HK-2 (cell line): Measurements from ENCODE around the gene POLR2H.
A peak's percentile ranks its signal among the peaks of the same experiment; 100 is the strongest.

ENCODE experiments used
- DNase-seq: peaks from one replicate; pipeline ENCODE4 v3.0.0-alpha.2; 2018; ENCODE audit not compliant: unreplicated experiment

Gene POLR2H

GRCh38 chr3:184361532-184361931 is at the start of gene POLR2H, which contains the start of gene CLCN2:
Gene POLR2H, plus strand, starts transcription at chr3:184361710. Its CDS starts 1,783 bp downstream, at chr3:184363493.
Gene CLCN2, minus strand, starts transcription at chr3:184361605. Its CDS starts 126 bp downstream, at chr3:184361479.
- peak; percentile 76 for DNase-seq

- peak; percentile 96 for DNase-seq
Measured at GRCh38 chr3:184314363-184314699, 47.2 kb upstream of the POLR2H start, which contains the start of gene EIF4G1. Gene EIF4G1, plus strand, starts transcription at chr3:184314606. Its CDS starts 1,191 bp downstream, at chr3:184315797.

GRCh38 chr3:184314700-184315542 is 46.6 kb upstream of the POLR2H start:
- DNase-seq = peak; percentile 68

- no peak for DNase-seq
Measured at GRCh38 chr3:184315543-184315867, 46.0 kb upstream of the POLR2H start.

GRCh38 chr3:184315871-184316661 is 45.4 kb upstream of the POLR2H start:
- DNase-seq = no peak

GRCh38 chr3:184316792-184317191 is 44.7 kb upstream of the POLR2H start:
- no peak for DNase-seq

- no peak for DNase-seq
Measured at GRCh38 chr3:184317201-184317600, 44.3 kb upstream of the POLR2H start.

GRCh38 chr3:184320104-184320445 is 41.4 kb upstream of the POLR2H start:
- DNase-seq = peak; percentile 95

- no peak for DNase-seq
Measured at GRCh38 chr3:184321666-184322065, 39.8 kb upstream of the POLR2H start.

GRCh38 chr3:184322731-184323487 is 38.6 kb upstream of the POLR2H start:
- DNase-seq = no peak

- no peak for DNase-seq
Measured at GRCh38 chr3:184323696-184324095, 37.8 kb upstream of the POLR2H start.

GRCh38 chr3:184325269-184325668 is 36.2 kb upstream of the POLR2H start:
- DNase-seq = no peak

GRCh38 chr3:184325715-184326369 is 35.7 kb upstream of the POLR2H start:
- DNase-seq = no peak

- no peak for DNase-seq
Measured at GRCh38 chr3:184327171-184327570, 34.3 kb upstream of the POLR2H start.

GRCh38 chr3:184328516-184328915 is 33.0 kb upstream of the POLR2H start:
- DNase-seq = no peak

- peak; percentile 83 for DNase-seq
Measured at GRCh38 chr3:184332370-184333090, 29.0 kb upstream of the POLR2H start.

- DNase-seq = no peak
Measured at GRCh38 chr3:184333190-184333589, 28.3 kb upstream of the POLR2H start.

- DNase-seq = no peak
Measured at GRCh38 chr3:184333700-184334099, 27.8 kb upstream of the POLR2H start.

GRCh38 chr3:184334470-184335158 is 26.9 kb upstream of the POLR2H start:
- DNase-seq = peak; percentile 73

GRCh38 chr3:184335291-184335660 is 26.2 kb upstream of the POLR2H start:
- no peak for DNase-seq
